SIG-M5 treated with dmso at 0.1 percent for 504 hours (cell line): ENCODE measurements around the gene DPCD.
"Not testable (repeated sequence)": the region's sequence is repeated elsewhere in the genome, so short reads cannot be mapped to it uniquely, and the experiment has no call there.

Source experiments
- DNase-seq: peaks from one replicate; lab custom pipeline; 2025; ENCODE audit not compliant: unreplicated experiment; lab: John Stamatoyannopoulos, UW

DPCD gene

DNA sequence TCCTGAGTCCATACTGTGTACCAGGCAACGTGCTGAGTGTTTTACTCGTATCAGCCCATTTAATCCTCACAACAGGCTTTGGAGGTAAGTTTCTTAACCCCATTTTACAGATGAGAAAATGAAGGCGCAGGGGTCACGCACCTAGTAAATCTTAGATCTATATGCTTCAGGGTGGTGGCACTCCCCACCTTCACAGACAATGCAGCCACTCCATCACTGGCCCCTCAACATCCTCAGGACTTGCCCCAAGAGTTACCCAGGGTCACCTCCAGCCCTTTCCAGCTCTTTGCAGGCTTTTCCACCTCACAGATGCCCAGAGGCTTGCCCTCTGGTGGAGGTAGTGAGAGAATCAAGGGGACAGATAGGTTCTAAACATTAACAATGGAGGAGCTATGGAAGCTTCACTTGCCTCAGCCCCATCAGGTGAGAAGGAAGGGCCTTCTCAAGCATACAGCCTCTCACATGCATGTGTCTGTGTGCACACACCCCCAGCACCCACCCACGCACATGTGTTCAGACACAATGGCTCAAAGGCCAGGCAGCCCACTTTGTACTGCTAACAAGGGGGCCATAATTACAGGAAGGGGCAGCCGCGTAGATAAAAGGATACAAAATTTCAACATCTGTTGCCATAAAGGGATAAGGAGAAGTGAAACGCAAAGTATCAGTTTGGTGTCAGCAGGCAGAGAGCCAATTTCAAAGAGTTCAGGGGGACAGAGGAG lies 29.1 kb downstream of the DPCD start:
- DNase-seq = peak; percentile 90

DNA sequence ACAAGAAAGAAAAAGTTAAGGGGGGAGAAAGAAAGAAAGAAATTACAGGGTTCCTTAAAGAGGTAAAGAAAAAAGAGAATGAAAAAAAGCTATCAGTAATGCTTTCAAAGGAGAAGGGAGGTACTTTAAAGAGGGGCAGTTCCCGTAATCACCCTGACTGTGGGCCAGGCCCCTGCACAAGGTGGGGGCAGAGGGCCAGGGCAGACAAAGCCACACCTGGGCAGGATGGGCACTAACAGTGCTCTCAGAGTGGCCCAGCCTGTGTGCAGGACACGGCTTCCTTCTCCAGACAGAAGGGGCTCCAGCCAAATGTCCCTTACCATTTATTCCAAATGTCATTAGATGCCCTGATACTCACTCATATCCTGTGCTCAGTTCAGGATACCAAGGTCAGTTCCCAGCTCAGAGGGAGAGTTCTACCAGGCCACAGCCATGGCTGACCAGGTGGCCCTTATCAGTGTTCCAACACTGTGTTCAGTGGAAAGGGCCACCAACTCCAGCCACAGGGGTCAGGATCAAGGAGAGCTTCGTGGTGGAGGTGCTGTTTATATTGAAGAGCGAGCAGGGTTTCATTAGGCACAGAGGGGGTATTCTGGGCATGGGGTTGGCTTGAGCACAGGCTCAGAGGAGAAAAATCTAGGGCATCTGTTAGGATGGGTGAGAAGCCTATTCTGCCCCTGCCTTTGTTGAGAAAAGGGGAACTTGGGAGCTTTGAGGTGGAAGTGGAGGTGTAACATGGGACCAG lies 29.9 kb downstream of the DPCD start:
- no peak for DNase-seq

DNA sequence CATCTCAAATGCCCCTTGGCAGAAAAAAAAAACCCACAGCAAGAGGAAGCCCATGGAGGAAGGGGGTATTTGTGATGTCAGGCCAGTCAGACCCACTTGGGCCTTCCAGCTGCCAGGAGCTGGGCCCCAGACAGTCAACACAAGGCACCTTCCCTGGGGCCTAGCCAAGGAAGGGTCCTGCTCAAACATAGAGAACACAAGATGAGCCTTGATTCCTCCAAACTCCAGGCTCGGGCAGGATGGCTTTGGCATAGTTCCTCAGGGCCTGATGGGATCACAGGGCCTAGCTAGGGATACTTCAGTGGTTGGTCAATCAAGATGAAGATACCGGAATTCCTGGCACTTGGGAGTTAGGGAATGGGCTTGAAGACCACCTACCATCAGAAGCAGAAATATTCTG lies 30.8 kb downstream of the DPCD start:
- DNase-seq = no peak

DNA sequence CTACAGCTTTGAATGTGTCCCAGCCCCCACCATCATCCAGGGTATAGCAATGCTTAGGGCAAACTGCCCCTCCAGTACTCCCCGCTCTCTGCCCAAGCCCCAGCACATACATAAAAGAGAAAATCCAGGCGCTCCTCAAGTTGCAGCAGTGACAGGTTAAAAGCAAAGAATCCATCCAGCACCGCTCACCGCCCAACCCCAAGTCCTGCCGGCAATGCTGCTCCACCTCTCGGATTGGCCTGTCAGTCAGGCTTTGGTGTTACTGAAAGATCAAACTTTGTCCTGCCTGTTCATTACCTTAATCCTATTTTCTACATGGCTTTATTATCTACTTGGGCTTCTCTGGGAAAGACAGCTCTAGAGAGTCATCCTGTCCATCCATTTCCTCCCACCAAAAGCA lies 31.9 kb downstream of the DPCD start:
- no peak for DNase-seq

DNA sequence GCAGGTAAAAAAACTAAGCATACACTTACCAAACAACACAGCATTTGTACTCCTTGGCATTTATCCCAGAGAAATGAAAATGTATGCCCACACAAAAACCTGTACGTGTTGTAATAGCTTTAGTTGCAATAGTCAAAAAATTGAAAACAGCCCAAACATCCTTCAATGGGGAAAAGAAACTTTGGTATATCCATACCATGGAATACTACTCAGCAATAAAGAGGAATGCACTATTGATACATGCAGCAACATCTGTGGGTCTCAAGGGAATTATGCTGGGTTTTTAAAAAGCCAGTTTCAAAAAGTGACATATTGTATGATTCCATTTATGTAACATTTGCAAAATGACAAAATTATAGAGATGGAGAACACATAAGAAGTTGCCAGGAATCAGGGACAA lies 35.4 kb downstream of the DPCD start:
- DNase-seq = no peak

DNA sequence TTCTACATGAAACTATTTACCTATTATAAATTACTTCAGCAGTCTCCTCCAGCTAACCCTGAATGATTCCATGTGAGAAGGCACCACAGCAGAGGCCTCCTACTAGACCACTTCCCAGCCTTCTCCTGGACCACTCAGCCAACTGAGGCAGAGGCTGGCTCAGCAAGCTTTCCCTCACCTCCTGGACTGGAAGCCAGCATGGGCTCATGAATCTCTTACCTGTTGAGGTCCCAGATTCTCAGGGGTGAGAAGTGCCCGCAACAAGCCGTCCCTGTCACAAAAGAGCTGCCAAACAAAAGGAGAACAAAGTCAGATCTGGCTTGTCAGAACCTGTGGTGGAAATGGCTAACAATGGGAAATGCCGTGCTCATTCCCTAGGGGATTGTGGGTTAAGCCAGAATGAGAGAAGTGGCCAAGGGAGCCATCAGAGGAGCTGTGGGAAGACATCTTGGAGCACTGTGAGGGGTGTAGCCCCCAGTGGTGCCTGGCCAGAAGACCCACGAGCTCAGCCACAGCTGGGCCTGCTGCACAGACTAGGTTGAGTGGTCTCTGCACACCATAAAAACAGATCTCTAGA lies 36.5 kb downstream of the DPCD start:
- no peak for DNase-seq

DNA sequence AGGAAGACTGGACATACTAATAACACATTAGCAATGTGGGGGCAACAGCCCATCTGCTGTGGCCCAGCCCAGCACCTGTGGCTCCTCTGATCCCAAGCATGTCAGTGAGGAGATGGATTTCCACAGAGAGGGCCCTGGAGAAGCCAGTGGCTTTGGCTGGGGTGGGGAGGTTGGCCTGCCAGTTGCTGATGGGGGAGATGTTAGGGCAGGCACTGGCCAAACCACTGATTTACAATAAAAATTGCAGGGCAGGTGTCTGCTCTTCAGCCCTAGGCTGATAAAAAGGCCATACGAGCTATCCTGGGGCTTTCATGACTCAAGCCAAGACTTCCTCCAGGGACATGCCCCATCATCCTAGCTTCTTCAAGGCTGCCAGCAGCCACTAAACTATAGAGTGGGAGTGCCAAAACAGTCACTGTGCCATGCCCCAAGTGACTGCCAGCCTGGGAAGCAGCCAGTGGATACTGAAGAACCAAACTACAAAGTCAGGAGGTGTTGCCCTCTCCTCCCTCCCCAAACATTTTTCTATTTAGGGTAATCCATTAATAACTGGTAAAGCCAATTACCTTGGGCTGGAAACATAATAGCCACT lies 37.8 kb downstream of the DPCD start:
- DNase-seq = no peak

DNA sequence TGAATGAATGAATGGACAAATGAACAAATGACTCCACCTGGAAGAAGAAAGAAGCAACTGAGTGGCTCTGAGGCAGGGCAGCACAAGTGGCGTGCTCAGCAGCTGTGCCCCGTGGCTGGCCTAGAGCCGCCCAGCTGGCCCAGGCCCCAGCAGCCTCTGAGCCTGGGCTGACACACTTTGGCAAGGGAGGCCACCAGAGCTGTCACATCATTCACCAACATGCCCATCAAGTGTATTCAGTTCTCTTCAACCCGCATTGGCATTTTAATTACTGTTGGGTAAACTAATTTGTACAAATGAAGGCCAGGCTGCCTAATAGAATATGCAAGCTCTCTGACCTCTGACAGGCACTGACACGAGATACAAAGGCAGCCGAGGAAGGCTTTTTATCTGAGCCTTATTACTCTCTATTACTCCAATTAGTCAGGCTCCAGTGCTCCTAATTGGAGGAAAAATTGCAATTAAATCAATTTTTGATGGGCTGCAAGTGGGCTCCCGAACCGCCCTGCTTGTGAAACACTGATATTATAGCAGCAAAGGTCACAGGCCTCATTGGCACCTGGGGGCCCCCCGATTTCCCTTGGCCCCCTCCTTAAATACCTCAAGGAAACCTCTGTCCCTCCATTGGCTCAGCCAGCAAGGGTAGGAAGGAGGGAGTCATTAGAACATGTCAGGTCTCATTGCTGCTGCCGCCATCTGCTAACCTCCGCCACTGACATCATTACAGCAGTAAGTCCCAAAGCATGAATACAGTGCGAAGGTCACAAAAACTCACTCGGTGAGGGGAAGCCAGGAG lies 41.9 kb downstream of the DPCD start:
- no peak for DNase-seq

DNA sequence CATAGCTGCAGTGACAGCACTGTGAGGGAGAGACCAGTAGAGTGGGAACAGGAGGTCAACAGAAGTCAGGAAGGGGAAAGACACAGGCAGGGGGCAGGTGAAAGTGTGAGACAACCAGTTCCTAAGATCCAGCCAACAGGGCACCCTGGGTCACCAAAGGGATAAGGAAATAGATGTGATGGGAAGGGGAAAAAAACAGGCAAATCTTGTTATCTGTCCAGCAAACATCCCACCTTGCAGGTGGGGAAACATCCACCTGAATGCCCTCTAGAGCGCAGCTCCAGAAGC lies 42.5 kb downstream of the DPCD start:
- no peak for DNase-seq

DNA sequence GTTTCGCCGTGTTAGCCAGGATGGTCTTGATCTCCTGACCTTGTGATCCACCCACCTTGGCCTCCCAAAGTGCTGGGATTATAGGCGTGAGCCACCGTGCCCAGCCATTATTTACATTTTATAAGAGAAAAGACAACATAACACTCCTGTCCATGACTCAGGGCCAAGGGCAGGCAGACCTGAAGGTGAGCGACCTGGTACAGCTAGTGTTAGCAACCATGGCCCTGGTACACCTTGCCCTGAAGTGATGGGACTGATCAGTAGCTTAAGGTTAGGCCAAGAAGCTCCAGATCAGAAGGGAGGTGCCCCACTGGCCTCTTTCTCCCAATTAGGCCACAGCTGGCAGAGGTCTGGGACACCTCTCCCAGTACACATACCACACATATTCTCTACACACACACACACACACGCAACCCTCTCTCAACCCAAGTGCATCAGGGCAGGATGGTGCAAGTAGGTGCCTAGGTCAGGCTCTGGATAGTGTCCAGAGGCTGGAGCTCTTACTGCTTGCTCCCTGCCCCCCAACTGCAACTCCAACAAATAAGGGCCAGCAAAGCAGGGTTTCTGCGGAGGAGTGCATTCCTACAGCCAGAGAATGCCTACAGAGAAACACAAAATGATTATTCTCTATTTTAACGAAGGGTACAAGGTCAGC lies 43.8 kb downstream of the DPCD start:
- DNase-seq = no peak

DNA sequence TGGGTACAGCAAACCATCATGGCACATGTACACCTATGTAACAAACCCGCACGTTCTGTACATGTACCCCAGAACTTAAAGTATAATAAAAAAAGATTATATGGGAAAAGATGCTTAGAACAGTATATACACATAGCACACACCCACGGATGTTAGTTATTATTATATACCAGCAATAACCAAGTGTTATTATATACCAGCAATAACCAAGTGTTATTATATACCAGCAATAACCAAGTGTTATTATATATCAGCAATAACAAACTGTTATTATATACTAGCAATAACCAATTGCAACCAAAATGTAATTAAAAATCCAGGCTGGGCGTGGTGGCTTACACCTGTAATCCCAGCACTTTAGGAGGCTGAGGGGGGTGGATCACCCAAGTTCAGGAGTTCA lies 45.4 kb downstream of the DPCD start:
- not testable (repeated sequence) for DNase-seq

DNA sequence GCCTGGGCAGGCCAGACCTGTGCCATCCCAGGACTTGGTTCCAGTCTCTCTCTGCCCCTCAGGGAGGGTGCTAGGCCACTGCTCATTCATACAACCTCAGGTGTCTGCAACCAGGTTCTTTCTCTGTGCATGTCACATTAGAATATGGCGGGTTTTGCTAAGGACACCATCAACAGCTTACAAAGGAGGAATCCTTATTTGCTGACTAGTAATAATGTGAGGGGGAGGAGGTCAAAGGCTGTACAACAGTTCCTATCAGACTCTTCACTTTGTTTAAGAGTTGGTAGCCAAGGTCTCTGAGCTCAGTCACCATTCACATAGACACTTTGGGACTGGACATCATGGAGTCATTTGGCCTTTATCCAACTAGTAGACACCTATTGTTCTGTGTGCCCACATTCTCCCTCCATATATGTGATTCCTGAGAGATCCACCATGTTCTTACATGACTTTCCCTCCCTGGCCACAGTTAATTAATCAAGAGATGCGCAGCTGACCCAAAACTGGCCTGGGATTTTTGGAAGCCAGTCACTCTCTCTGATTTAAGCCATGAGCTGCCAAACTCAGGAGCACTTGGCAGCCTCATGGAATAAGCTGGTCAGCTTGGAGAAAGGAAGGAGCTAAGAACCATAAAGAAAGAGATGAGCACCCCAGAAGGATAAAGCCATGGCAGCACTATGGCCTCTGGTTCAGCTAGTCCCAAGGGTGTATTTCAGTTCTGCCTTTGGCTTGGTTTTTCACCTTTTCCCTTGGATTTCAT lies 51.2 kb downstream of the DPCD start:
- no peak for DNase-seq

DNA sequence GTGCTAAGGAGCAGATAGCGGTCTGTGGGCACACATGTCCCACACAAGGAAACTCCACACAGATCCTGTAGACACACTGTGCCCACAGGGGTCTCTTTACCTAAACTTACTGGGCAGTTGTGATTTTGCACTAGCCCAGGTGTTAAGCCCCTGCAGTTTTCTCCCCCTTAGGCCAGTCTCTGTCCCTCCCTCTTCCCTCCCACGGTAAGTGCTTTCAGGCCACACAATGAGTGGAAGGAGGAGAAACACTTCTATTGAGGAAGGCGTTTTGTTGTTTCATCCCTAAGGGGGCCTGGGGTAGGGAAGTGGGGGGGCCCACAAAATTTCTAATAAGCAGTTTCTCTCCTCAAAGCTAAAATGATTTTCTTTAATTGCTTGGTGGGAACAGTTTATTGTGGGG lies 55.4 kb downstream of the DPCD start:
- no peak for DNase-seq

DNA sequence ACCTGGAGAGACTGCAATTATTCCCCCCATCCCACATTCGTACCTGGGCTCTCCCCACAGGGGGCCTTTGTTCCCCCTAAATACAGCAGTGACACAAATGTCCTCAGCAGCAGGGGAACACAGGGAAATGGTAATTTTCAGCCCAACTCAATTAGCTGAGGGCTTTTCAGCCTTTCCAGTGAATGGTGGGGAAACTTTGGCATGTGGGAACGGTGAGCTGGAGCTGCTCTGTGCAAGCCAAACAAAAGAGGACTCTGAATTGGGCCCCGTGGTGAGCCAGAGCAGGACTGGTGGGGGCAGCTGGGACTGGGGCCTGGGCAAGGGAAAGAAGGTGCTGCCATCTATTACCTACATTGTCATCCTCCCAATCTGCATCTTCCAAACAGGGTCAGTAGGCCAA lies 55.9 kb downstream of the DPCD start:
- DNase-seq = no peak

DNA sequence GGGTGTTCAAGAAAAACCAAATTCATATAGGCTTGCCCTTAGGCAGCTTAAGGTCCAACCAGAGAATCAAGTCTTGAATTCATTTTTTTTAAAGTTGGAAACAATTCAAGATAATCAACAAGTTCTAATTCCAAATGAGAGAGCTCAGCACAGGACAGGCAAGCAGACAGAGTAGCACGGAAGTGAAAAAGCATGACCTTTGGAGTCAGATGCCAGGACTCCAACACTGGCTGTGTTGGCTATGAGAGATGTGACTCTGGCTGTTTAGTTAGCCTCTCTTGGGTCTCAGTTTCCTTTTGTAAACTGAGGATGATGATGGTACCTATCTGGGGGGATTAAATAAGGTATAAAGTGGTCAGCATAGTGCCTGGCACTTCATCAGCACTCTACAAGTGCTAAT lies 57.5 kb downstream of the DPCD start:
- no peak for DNase-seq

DNA sequence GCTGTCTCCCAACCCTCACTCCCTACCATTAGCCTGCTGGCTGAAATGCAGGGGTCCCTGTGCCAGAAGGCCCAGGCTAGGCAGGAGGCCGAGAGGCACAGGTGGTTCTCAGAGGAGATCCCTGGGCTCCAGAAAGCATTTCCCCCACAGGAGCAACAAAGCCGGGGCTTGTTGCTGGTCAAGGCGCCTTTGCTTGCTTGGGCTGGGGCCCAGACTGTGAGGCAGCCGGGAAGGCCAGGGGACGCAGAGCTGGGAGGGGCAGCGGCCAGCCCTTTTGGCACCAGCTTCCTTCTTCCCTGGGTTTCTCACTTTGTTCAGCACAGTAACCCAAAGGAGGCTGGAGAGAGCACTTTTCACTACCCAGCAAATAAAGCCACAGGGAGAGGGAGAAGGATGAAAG lies 58.2 kb downstream of the DPCD start:
- no peak for DNase-seq

DNA sequence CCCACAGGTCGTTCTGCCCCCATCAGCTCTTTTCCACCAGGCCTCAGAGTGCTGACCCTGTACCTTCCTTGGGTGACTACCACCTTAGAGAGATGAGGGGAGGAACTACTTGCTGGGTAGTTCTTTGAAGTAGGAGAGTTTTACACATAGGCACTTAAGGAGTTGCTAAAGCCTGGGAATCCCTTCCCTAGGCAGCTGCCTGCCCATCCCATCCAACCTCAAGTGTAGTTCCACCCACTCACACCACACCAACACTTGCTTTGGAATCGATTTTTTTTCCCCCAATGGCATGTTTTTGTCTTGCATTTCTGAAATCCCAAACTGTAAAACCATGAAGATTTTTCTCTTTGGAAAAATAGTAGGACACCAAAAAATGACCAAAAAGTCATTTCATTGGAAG lies 59.1 kb downstream of the DPCD start:
- no peak for DNase-seq

DNA sequence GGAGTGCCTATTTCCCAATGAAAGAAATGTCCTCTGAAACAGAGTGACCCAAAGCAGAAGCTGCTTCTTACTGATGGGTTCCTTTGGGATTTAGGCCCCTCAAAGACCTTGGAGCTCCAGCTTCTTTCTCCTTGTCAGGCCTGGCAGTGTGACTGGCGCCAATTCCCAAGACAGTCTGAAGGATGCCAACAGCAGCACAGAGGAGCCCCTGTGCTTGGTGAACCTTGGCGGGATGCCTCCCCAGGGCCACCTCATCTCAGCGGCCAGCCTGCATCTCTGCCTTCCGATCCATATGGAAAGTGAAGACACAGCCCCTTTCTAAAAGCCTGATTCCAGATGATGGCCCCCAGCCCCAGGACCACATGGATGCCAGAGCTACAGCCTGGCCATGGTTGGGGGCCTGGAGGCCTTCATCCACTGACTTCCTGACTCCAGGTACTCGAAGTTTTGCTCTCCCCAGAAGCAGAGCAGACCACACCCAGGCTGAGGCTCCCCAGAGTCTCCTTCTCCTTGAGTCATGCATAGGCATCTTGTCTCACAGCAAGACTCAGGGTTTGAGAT lies 61.5 kb downstream of the DPCD start:
- no peak for DNase-seq

DNA sequence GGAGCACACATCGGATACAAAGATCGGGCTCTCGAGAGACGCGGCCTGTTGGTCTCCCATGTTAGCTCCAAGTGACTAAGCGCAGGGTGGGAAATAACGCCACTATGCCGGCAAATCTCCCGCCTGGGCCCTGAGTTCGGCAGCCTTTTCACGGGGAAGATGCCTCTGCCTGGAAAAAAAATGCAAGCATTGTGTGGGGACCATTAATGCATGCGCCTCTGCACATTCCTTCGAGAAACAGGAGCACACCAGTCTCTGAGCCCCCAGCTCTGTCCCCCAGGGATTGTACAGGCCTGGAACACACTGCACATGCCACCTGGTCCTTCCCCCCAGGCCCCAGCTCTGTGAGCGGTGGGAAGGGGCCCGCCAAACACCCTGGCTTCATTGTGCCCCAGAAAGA lies 62.7 kb downstream of the DPCD start:
- no peak for DNase-seq

DNA sequence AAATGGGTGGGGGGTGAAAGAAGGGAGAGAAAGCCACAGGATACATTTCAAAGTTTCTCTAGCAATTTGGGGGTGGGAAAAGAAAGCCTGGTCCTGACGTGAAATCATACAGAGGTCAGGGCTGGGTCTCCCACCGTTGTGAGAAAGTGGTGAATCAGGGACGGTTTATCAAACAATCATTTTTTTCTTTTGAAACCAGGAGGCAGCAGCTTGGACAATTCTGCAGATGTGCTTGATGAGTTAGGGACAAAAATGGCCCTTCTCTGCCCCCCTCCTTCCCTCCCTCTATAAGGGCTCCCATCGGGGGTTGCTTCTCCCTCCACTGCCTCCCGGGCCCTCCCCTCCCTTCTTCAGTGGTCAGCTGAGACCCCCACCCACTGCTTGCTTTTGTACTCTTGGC lies 63.2 kb downstream of the DPCD start:
- DNase-seq = no peak
